Omental fat pad (tissue), 4 donors: ENCODE measurements around the gene MAF. TPM values are rescaled to one million over a fixed set of nuclear protein-coding genes. Genes with fewer than 3 reads are reported as not detected.

Source experiments
- ATAC-seq: fragments of 150-250 bp; one replicate; pipeline ENCODE4 v1.9.1; 2016; ENCODE audit warnings: mild to moderate bottlenecking, moderate library complexity; ENCODE audit not compliant: low FRiP score
- DNase-seq: peaks from one replicate; pipeline ENCODE4 v3.0.0-alpha.2; 2019; ENCODE audit warnings: low spot score
- total RNA-seq, 4 donors: library from RNA; depleted of rRNA; stranded (reverse); fragments of >200 nt; gene quantifications; one replicate each; pipeline ENCODE4 v1.1.0, GENCODE V29; 2016
- TF ChIP-seq, protein P1 (sequence below), 3 donors: fragments of 450-650 bp; IDR thresholded peaks; one replicate each; pipeline ENCODE4 v1.5.1; 2016 to 2017; ENCODE audit warnings: antibody characterized with exemption in 3 of 3, mild to moderate bottlenecking in 3 of 3, moderate library complexity in 2 of 3

MAF gene
- total RNA-seq, 4 donors from 2014 or later = 49.8 to 83.6 (median 67.8) TPM

DNA sequence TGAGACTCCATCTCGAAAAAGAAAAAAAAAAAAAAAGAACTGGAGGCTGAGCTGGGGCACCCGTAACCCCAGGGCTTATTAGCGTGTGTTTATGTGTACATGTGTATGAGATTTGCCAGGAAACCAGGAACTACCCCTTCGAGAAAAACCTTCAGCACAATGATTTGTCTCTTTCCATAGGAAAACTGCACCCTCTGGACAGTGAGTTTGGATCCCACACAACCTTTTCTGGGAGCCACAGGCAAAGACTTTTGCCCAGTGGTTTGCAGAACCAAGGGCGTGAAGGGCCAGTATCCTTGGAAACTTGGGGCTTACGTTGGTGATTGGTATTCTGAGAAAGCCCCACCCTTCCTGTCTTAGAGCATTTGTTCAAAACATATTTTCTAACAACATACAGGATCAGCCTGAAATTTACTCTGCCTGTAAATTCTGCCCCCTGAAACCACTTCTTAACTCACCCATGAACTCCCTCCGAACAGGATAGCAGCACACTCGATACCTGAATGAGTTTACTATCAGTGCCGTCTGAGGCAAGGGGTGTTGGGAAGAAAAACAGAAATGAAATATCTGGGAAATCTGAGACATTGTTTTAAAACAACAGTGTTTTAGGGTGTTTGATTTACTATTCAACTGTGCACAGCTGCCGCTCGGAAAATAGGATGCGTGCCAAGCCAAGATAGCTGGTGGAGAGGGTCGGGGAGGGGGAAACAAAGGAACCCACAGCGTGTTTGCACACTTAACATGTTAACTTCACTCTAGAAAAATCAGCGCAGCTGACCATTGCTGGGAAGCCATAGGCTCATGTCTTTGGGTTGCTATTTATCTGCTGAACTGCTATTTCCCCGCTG lies 40.2 kb upstream of the MAF start:
- no peak for ATAC-seq
- TF ChIP-seq, protein P1, sequence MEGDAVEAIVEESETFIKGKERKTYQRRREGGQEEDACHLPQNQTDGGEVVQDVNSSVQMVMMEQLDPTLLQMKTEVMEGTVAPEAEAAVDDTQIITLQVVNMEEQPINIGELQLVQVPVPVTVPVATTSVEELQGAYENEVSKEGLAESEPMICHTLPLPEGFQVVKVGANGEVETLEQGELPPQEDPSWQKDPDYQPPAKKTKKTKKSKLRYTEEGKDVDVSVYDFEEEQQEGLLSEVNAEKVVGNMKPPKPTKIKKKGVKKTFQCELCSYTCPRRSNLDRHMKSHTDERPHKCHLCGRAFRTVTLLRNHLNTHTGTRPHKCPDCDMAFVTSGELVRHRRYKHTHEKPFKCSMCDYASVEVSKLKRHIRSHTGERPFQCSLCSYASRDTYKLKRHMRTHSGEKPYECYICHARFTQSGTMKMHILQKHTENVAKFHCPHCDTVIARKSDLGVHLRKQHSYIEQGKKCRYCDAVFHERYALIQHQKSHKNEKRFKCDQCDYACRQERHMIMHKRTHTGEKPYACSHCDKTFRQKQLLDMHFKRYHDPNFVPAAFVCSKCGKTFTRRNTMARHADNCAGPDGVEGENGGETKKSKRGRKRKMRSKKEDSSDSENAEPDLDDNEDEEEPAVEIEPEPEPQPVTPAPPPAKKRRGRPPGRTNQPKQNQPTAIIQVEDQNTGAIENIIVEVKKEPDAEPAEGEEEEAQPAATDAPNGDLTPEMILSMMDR (IDR thresholded peaks at IDR 0.05) = no peak
- DNase-seq = no peak

DNA sequence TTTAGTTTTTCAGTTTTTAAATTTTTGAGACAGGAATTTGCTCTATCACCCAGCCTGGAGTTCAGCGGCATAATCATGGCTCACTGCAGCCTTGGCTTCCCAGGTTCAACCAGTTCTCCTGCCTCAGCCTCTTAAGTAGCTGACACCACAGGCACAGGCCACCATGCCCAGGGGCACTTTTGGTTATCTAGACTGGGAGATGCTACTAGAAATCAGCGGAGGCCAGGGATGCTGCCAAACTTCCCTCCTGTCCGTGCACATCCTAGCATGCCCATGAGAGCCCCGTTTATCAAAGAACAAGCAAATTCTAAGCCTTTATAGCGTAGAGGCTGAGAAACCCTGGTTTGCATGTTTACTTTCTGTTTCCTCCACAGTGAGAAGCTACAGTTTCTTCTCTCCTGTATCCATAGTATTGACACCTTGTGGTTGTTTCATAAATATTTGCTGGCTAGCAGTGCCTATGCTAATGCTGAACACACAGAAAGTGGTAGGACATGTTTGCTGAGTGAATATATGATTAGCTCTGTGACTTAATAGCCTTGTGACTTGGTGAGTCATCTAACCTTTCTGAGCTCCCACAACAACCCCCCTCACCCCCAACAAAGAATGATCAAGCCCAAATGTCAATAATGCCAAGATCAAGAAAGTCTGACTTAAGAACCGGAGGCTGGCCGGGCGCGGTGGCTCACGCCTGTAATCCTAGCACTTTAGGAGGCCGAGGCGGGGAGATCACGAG lies 39.2 kb upstream of the MAF start:
- TF ChIP-seq, protein P1 (IDR thresholded peaks at IDR 0.05) = no peak
- no peak for ATAC-seq

DNA sequence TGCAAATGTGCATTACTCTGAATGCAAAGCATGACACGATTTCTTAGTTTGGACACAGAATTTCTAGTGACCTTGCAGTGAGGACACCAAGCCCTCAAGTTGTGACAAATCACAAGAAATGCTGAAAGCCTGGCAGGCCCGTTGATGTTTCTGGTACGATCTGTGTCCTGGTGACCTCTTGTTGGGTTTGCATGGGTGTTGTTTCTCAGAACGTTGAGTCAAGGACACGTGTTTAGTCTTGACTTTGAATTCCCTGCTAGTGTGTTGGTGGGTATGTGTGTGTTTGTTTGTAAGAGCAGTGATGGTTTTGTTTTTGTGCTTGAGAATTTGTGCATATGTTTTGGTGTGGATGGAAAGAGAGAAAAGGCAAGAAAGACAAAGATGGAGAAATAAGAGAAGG lies 37.8 kb upstream of the MAF start:
- no peak for ATAC-seq
- TF ChIP-seq, protein P1 (IDR thresholded peaks at IDR 0.05) = no peak

More for the DNA sequence above, 39.2 kb upstream of the MAF start:
- no peak for DNase-seq

DNA sequence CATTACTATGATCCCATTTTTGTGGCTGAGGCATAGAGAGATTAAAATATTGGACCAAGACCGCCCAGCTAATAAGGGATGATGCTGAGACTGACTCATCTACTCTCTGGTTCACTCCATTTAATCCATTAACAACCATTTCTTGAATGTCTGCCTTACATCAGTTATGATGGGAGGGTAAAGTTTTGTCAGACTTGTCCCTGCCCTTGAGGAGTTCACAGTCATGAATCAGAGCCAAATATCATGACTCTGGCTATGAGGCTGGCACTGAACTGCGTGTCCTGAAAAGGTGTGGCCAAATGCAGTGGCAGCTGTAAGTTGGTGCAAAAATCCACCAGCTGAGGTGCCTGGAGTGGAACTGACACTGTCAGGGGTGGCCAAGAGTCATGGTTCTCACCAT lies 35.0 kb upstream of the MAF start:
- TF ChIP-seq, protein P1 (IDR thresholded peaks at IDR 0.05) = no peak
- ATAC-seq (no peak), DNase-seq (no peak)

More for the DNA sequence above, 37.8 kb upstream of the MAF start:
- DNase-seq = no peak

DNA sequence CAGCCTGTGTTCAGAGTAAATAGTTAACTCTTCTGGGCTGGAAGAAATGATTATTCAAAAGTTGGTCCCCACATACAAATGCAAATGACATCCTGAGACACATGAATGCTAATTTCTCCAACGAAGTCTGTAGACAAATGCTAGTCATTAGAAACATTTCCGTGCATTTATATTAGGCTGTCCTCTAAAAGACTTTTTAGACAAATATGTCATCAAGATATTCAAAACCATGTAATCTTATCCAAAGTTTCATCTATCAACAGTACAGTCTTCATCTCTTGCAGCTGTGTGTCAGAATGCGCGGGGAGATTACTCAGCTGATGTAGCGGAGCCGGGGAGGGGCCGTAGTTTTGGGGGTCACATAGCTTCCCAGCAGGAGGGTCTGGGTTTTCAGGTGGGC lies 33.8 kb upstream of the MAF start:
- TF ChIP-seq, protein P1 (IDR thresholded peaks at IDR 0.05) = no peak
- no peak for DNase-seq
- no peak for ATAC-seq

DNA sequence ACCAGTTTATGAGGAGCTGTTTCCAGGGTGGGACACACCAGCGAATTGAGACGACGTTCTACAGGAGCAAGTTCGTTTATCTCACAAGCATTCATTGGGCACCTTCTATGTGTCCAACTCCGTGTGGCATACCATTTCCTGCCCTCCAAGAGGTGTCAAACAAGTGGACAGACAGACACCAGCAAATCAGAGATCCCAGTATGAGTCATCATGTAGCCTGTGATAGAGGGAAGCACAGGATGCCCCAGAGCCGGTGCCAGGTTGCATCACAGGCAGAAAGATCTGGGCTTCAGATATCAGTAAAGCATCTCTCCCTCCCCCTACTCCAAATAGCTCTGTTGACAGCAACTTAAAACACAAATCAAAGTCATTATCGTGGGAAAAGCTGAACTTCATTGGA lies 31.8 kb upstream of the MAF start:
- ATAC-seq (no peak), DNase-seq (no peak)
- TF ChIP-seq, protein P1 (IDR thresholded peaks at IDR 0.05) = no peak
